SK-N-SH (cell line): ENCODE measurements around the gene GPR137B.

ENCODE experiments used
- CTCF ChIP-seq: fragments of 200-600 bp; sonication (generic); IDR thresholded peaks from 2 replicates; pipeline ENCODE4 v1.6.1; 2017; ENCODE audit warnings: antibody characterized with exemption, mild to moderate bottlenecking, moderate library complexity
- FOXJ3 ChIP-seq: sonication (generic); formaldehyde crosslinking; IDR thresholded peaks from 2 replicates; pipeline ENCODE4 v1.5.1; 2020; ENCODE audit warnings: mild to moderate bottlenecking, missing genetic modification reagents
- IRF3 ChIP-seq: fragments of 150-350 bp; IDR thresholded peaks from 2 replicates; pipeline ENCODE4 v1.6.1; 2016; ENCODE audit warnings: mild to moderate bottlenecking, low read depth, low read length
- MAX ChIP-seq: IDR thresholded peaks from 2 replicates; pipeline ENCODE4 v1.4.0; 2012; ENCODE audit warnings: low read depth
- POLR2AphosphoS5 ChIP-seq: IDR thresholded peaks from 2 replicates; pipeline ENCODE4 v1.6.1; 2012; ENCODE audit warnings: low read depth, low read length
- RAD21 ChIP-seq: IDR thresholded peaks from 2 replicates; pipeline ENCODE4 v1.6.1; 2012; ENCODE audit warnings: mild to moderate bottlenecking, low read length
- REST ChIP-seq: IDR thresholded peaks from 2 replicates; pipeline ENCODE4 v1.6.1; 2012; ENCODE audit warnings: mild to moderate bottlenecking, low read depth, low read length, moderate library complexity
- USF2 ChIP-seq: fragments of 150-350 bp; IDR thresholded peaks from 2 replicates; pipeline ENCODE4 v1.6.1; 2017; ENCODE audit warnings: antibody characterized with exemption, low read length, low read depth, borderline replicate concordance

- TF ChIP-seq IRF3 (no peak), USF2 (no peak), RAD21 (no peak), CTCF (no peak), POLR2AphosphoS5 (no peak), FOXJ3 (CRISPR knock-in tag) (no peak), REST (no peak), MAX (no peak)
Measured at GRCh38 chr1:236147521-236148469, 5.5 kb downstream of the GPR137B start.
